Endometrial microvascular endothelial cells (primary cell): ENCODE measurements around the gene MAP3K5. TPM values are rescaled to one million over a fixed set of nuclear protein-coding genes. Genes with fewer than 3 reads are reported as not detected.
"Not testable (repeated sequence)": the region's sequence is repeated elsewhere in the genome, so short reads cannot be mapped to it uniquely, and the experiment has no call there.

ENCODE experiments used
- in situ Hi-C: cut with HindIII; loops from 2 replicates; pipeline ENCODE4 v1.10.0; 2017; ENCODE audit warnings: low sequenced_read_pairs, low pct_unique_long_range_greater_than_20kb; ENCODE audit errors: inconsistent ontology term
- total RNA-seq: library from RNA; depleted of rRNA; stranded (reverse); fragments of >200 nt; gene quantifications from one replicate; pipeline ENCODE4 v1.2.3, GENCODE V29; 2015; ENCODE audit errors: inconsistent ontology term

Gene MAP3K5
- total RNA-seq, 1 donor from 2014 or later: 9.3 TPM

DNA sequence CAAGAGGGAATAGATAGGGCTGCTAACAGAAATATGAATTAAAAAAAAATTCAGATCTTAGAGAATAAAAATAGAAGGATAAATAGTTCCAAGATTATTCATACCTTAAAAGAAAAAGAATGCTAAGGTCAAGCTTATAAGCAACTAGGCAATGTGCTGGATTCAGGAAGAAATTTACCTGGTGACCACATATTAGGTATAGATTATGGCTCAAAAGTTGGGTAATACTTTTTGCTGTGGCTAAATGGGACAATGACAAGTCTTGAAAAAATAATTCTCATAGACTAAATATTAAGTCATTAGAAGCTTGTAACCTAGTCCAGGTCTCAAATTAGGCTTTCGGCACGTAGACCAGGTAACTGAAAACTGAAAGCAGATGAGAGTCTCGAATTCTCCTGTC, 17.2 kb downstream of the MAP3K5 start:
- in situ Hi-C loops: no loop called here

GRCh38 chr6:136774228-136775041, 17.8 kb downstream of the MAP3K5 start:
- in situ Hi-C loops: no loop called here

DNA sequence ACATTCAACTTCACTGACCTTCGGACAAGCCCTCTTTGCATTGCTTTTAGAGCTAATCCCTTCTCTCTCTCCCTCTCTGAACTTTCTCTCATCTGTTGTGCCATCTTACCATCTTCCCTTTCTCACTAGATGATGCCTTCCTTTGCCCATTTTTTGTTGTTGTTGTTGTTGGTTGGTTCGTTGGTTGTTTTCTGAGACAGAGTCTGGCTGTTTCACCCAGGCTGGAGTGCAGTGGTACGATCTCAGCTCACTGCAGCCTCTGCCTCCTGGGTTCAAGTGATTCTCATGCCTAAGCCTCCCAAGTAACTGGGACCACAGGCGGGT, 18.8 kb downstream of the MAP3K5 start:
- in situ Hi-C loops: no loop called here

GRCh38 chr6:136772685-136773472, 19.4 kb downstream of the MAP3K5 start:
- in situ Hi-C loops: no loop called here

- in situ Hi-C loops: no loop called here
These were observed 21.0 kb downstream of the MAP3K5 start for GRCh38 chr6:136771306-136771705.

GRCh38 chr6:136769759-136770158, 22.5 kb downstream of the MAP3K5 start:
- in situ Hi-C loops: no loop called here

DNA sequence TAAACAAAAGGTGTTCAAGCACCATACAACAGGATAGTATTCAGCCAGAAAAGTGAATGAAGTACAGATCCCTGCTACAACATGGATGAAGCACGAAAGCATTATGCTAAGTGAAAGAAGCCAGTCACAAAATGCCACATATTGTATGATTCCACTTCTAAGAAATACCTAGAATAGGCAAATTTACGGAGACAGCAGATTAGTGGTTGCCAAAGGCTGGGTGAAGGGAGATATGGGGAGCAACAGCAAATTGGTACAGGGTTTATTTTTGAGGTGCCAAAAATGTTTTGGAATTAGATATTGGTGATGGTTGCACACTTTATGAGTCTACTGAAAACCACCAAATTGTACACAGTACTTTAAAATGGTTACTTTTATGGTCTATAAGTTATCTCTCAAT, 23.2 kb downstream of the MAP3K5 start:
- in situ Hi-C loops: no loop called here

GRCh38 chr6:136767570-136768309, 24.5 kb downstream of the MAP3K5 start:
- in situ Hi-C loops: no loop called here

DNA sequence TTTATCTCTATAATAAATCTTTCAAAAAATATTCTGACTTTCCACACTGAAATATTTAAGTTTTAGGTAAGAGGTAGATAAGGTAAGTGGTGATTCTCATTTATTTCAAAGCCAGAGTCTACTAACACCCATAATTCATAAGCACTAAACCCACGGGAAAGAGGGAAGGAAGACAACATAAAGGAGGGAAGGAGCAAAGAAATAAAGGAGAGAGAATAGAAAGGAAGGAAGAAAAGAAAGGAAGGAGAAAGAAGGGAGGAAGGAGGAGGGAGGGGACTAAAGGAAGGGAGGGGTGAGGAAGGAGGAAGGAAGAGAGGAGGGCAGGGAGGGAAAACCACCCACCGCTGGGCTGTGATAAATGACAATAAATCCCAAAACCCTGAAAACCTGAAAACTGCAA, 25.2 kb downstream of the MAP3K5 start:
- in situ Hi-C loops: no loop called here

DNA sequence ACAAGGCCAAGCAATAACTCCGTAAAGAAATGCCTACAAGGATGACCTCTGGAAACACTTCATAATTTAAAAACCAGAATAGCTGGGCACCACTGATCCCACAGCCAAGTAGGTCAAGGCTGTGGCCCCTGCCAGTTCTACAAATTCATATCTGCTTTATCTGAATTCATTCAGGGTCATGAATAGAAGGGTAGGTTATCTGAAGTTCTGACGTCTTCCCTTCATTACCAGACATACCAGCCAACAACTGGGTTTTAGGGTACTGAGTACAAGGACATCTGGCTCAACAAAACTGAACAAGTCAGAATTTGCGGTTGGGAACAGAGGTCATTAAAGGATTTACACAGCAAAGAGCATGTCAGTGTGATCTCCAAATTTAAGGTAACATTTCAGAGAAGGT, 26.0 kb downstream of the MAP3K5 start:
- in situ Hi-C loops: no loop called here

GRCh38 chr6:136764517-136764993, 27.7 kb downstream of the MAP3K5 start:
- in situ Hi-C loops: no loop called here

DNA sequence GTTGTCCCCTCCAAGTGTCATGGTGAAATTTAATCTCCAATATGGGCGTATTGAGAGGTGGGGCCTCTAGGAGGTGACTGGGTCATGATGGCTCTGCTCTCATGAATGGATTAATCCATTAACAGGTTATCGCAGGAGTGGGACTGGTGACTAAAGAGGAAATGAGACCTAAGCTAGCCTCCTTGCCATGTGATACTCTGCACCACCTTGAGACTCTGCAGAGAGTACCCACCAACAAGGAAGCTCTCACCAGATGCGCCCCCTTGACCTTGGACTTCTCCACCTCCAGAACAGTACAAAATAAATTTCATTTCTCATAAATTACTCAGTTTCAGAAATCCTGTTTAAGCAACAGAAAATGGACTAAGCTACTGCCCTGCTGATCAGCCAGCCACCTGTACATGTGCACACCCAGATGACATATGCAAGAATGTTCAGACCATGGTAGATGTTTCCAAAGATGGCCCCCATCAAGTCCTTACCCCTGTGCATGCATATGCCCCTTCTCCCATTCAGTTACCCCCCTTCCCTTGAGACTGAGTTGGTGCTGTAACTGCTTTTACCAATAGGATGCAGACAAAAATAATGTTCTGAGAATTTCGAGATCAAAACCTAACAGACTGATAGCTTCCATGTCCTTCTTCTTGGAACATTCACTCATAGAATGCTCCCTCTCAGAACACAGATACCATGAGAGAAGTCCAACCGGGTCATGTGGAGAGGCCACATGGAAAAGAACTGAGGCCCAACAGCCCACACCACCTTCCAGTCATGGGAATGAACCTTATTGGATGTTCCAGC, 28.4 kb downstream of the MAP3K5 start:
- in situ Hi-C loops: no loop called here

DNA sequence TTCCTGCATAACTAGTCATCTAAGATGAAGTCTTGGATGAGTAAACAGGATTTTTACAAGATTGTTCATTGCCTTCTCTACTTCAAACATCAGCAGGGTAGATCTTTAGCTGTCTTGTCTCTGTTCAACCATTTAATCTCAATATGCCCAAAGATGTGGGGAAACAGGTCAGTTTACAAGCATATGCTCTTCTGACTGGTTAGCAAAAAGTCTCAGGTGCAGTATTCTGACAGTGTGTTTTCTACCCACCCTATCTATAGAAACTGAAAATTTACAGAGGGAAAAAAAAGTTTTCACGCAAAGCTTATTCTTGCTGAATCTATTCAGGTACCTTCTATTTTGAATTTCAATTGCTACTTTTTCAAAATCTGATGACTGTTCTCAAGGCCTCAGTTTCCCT, 29.0 kb downstream of the MAP3K5 start:
- in situ Hi-C loops: no loop called here

GRCh38 chr6:136762022-136762975, 30.0 kb downstream of the MAP3K5 start:
- in situ Hi-C loops: no loop called here

GRCh38 chr6:136761227-136761922, 30.9 kb downstream of the MAP3K5 start:
- in situ Hi-C loops: no loop called here

DNA sequence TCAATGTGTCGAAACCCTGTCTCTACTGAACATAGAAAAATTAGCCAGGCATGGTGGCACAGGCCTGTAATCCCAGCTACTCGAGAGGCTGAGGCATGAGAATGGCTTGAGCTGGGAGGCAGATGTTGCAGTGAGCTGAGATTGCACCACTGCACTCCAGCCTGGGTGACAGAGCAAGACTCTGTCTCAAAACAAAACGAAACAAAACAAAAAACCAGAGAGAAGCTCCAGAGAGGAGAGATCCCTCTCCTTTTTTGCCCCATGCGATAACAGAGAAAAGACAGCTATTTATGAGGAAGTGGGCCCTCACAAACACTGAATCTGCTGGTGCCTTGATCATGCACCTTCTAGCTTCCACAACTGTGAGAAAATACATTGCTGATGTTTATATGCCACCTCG, 31.5 kb downstream of the MAP3K5 start:
- in situ Hi-C loops: not testable (repeated sequence)

DNA sequence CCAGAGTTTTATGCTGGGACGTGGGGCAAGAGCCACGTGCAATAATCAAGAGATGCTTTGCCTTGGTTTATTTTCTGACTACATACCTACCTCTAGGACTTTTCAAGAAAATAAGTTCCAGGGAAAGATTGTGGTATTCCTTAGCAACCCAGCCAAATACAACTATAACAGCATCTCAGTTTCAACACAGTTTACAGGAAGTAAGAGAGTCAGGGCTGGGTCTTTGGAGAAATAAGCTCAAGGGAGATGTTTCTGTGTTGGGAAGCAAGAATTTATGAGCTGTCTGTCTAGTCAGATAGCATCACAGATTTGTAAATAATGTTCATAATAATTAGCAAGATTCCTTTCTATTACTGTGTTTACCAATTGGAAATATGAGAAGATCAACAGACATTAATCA, 35.1 kb downstream of the MAP3K5 start:
- in situ Hi-C loops: no loop called here
